A673 (cell line): ENCODE results near the gene C20orf96. TPM values are rescaled to one million over a fixed set of nuclear protein-coding genes. Genes with fewer than 3 reads are reported as not detected.

ENCODE experiments used
- BruUV-seq: library from RNA; stranded (reverse); fragments of 400-500 nt; replicated peaks from 2 replicates; lab custom pipeline; 2021; lab: Mats Ljungman, UMichigan
- CTCF ChIA-PET: fragments of 300-600 bp; sonication (Branson Sonifier 250); formaldehyde crosslinking; loops from one replicate; lab custom pipeline; 2022; ENCODE audit warnings: antibody characterized with exemption; lab: Charles Lee
- POLR2A ChIA-PET: fragments of 300-600 bp; sonication (Branson Sonifier 250); formaldehyde crosslinking; loops from one replicate; lab custom pipeline; 2022; ENCODE audit warnings: antibody characterized with exemption; ENCODE audit not compliant: low non-redundant PET; lab: Charles Lee
- DNase-seq: peaks from one replicate; pipeline ENCODE4 v3.0.0-alpha.2; 2015; ENCODE audit warnings: low spot score
- H3K27ac ChIP-seq: fragments of 200-600 bp; sonication (generic); 2 replicates; pipeline ENCODE4 v1.5.1; 2016; ENCODE audit warnings: mixed run types, low read depth, mild to moderate bottlenecking, mixed read lengths, antibody characterized with exemption, low read length; ENCODE audit not compliant: poor library complexity, severe bottlenecking
- H3K27me3 ChIP-seq: fragments of 200-600 bp; sonication (generic); replicated peaks from 2 replicates; pipeline ENCODE4 v1.6.1; 2017; ENCODE audit warnings: mixed run types, low read depth, mild to moderate bottlenecking, mixed read lengths, antibody characterized with exemption, low read length; ENCODE audit not compliant: insufficient read depth, poor library complexity
- H3K36me3 ChIP-seq: fragments of 200-600 bp; sonication (generic); 2 replicates; pipeline ENCODE4 v1.6.1; 2016; ENCODE audit warnings: mixed run types, mild to moderate bottlenecking, mixed read lengths, antibody characterized with exemption, low read length; ENCODE audit not compliant: insufficient read depth, poor library complexity, severe bottlenecking
- H3K4me1 ChIP-seq: fragments of 200-600 bp; sonication (generic); 2 replicates; pipeline ENCODE4 v1.6.1; 2017; ENCODE audit warnings: mixed run types, mild to moderate bottlenecking, mixed read lengths, antibody characterized with exemption, low read length; ENCODE audit not compliant: insufficient read depth, poor library complexity, severe bottlenecking
- H3K4me3 ChIP-seq: fragments of 200-600 bp; sonication (generic); 2 replicates; pipeline ENCODE4 v1.5.1; 2016; ENCODE audit warnings: low read depth, mixed run types, mild to moderate bottlenecking, mixed read lengths, low read length; ENCODE audit not compliant: poor library complexity, severe bottlenecking
- H3K9me3 ChIP-seq: fragments of 200-600 bp; sonication (generic); 2 replicates; pipeline ENCODE4 v1.6.1; 2016; ENCODE audit warnings: mixed run types, low read depth, mild to moderate bottlenecking, mixed read lengths, antibody characterized with exemption, low read length; ENCODE audit not compliant: poor library complexity, severe bottlenecking
- CTCF ChIP-seq: fragments of 300-800, 200-600 bp; sonication (generic); conservative IDR thresholded peaks from 2 replicates; pipeline ENCODE4 v1.5.1; 2017; ENCODE audit warnings: low read depth, mild to moderate bottlenecking, antibody characterized with exemption, low read length, moderate library complexity, mixed read lengths
- EZH2 ChIP-seq: fragments of 200-600 bp; sonication (generic); IDR thresholded peaks from 2 replicates; pipeline ENCODE4 v1.6.1; 2017; ENCODE audit warnings: borderline replicate concordance, low read depth, mild to moderate bottlenecking, mixed read lengths, antibody characterized with exemption, low read length; ENCODE audit not compliant: poor library complexity, severe bottlenecking
- intact Hi-C: fragments of 100-400 bp; cut with micrococcal nuclease; formaldehyde crosslinking; loops from one replicate; pipeline ENCODE4 v1.10.0; 2022; ENCODE audit not compliant: unreplicated experiment
- total RNA-seq: library from RNA; stranded (reverse); gene quantifications from 2 replicates; pipeline ENCODE4 v1.2.3, GENCODE V29; 2021

The C20orf96 gene
- total RNA-seq, 1 experiment from 2014 or later, result 21.7 TPM

GRCh38 chr20:286508-286907, 4.0 kb downstream of the C20orf96 start:
- Histone ChIP-seq H3K4me1 (peaks cover 11% of the 10 kb centered on the region), H3K4me3 (no peak overlapping the region), H3K27ac (no peak overlapping the region), H3K36me3 (no peaks in the 10 kb centered on the region), H3K27me3 (no peaks in the 10 kb centered on the region), H3K9me3 (no peaks in the 10 kb centered on the region)
- intact Hi-C loops, result no loop called here
- ChIA-PET CTCF (no interaction called here), POLR2A (no interaction called here)
- TF ChIP-seq CTCF (no peak), EZH2 (no peak)
- DNase-seq, result no peak
- no TSS peak for BruUV-seq

- CTCF ChIA-PET, result no interaction called here
- POLR2A ChIA-PET, result no interaction called here
- Histone ChIP-seq H3K36me3 (peaks cover 5% of the 10 kb centered on the region), H3K27ac (no peak overlapping the region), H3K9me3 (no peaks in the 10 kb centered on the region), H3K27me3 (no peaks in the 10 kb centered on the region), H3K4me3 (no peak overlapping the region), H3K4me1 (peaks cover under 1% of the 10 kb centered on the region)
- intact Hi-C loops, result no loop called here
- DNase-seq, result no peak
- BruUV-seq, result no TSS peak
- no peak for TF ChIP-seq CTCF
- no peak for TF ChIP-seq EZH2
These were observed 6.4 kb downstream of the C20orf96 start for GRCh38 chr20:284172-284571.

GRCh38 chr20:278607-279571, 11.7 kb downstream of the C20orf96 start:
- DNase-seq, result peak; percentile 71
- Histone ChIP-seq H3K27ac (no peak overlapping the region), H3K27me3 (no peaks in the 10 kb centered on the region), H3K9me3 (no peaks in the 10 kb centered on the region), H3K4me1 (no peaks in the 10 kb centered on the region), H3K4me3 (peak overlapping the region; percentile 39), H3K36me3 (peaks cover 19% of the 10 kb centered on the region)
- TF ChIP-seq EZH2 (no peak), CTCF (peak; percentile 47)
- POLR2A ChIA-PET, result no interaction called here
- intact Hi-C loops, result loop anchor here (1.0 kb wide), 1 partner anchor 51 kb away; no protein-coding TSS in a partner anchor
- CTCF ChIA-PET, result interaction anchor here (0.5 to 1.0 kb wide), 2 partner anchors 13 to 83 kb away, joined by 3 to 4 read pairs; no protein-coding TSS in a partner anchor
- no TSS peak for BruUV-seq
